ENCODE measurements around the gene SBNO1.
"Not testable (repeated sequence)": the region's sequence is repeated elsewhere in the genome, so short reads cannot be mapped to it uniquely, and the experiment has no call there.

SBNO1 gene

DNA sequence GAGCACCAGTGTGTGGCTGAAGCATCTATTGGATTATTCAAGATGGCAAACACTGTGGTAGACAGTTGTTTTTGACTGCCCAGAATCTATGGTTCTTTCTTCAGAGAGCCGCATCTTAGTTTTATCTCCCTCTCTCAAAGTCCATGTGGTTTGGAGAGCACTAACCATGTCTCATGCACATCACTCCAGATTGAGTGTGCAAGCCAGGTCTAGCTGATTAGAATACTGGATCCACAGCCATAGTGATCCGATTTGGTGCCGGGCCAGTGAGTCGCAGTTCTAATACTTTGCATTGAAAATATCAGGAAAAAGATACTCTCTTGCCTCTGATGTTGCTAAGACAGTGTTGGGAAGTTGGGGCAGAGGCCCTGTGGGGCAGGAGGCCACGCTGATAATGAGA, 4.6 kb upstream of the SBNO1 start:
- TF ChIP-seq, protein P1, sequence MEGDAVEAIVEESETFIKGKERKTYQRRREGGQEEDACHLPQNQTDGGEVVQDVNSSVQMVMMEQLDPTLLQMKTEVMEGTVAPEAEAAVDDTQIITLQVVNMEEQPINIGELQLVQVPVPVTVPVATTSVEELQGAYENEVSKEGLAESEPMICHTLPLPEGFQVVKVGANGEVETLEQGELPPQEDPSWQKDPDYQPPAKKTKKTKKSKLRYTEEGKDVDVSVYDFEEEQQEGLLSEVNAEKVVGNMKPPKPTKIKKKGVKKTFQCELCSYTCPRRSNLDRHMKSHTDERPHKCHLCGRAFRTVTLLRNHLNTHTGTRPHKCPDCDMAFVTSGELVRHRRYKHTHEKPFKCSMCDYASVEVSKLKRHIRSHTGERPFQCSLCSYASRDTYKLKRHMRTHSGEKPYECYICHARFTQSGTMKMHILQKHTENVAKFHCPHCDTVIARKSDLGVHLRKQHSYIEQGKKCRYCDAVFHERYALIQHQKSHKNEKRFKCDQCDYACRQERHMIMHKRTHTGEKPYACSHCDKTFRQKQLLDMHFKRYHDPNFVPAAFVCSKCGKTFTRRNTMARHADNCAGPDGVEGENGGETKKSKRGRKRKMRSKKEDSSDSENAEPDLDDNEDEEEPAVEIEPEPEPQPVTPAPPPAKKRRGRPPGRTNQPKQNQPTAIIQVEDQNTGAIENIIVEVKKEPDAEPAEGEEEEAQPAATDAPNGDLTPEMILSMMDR (conservative IDR thresholded peaks at IDR 0.05; ENCODE audit: low read depth, low read length): no peak
- DNase-seq (ENCODE audit: low read depth): no peak
- H3K4me3 ChIP-seq (ENCODE audit: low read length): no peak overlapping the region

GRCh38 chr12:123368431-123368830, 3.8 kb upstream of the SBNO1 start:
- not testable (repeated sequence) for DNase-seq (ENCODE audit: low read depth); H3K4me3 ChIP-seq (ENCODE audit: low read length)

DNA sequence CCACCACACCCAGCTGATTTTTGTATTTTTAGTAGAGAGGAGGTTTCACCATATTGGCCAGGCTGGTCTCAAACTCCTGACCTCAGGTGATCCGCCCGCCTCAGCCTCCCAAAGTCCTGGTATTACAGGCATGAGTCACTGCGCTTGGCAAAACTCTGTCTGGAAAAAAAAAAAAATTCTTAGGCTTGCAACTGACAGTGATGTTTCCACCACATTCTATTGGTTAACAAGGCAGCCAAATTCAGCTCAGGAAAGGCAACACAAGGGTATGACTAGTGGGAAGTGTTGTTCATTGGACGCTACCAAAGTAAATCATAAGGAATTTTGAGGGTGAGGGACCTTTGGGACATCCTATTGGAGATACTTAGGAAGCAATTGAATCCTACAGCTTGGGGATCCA, 2.9 kb upstream of the SBNO1 start:
- DNase-seq (ENCODE audit: low read depth): no peak
- H3K4me3 ChIP-seq (ENCODE audit: low read length): no peak overlapping the region
- TF ChIP-seq, protein P1 (conservative IDR thresholded peaks at IDR 0.05; ENCODE audit: low read depth, low read length): no peak

- DNase-seq (ENCODE audit: low read depth): peak; percentile 93
- peak overlapping the region; percentile 70 for H3K4me3 ChIP-seq (ENCODE audit: low read length)
- TF ChIP-seq, protein P1 (conservative IDR thresholded peaks at IDR 0.05; ENCODE audit: low read depth, low read length): peak; percentile 90
Observed at GRCh38 chr12:123365025-123365917, 624 bp upstream of the SBNO1 start.

DNA sequence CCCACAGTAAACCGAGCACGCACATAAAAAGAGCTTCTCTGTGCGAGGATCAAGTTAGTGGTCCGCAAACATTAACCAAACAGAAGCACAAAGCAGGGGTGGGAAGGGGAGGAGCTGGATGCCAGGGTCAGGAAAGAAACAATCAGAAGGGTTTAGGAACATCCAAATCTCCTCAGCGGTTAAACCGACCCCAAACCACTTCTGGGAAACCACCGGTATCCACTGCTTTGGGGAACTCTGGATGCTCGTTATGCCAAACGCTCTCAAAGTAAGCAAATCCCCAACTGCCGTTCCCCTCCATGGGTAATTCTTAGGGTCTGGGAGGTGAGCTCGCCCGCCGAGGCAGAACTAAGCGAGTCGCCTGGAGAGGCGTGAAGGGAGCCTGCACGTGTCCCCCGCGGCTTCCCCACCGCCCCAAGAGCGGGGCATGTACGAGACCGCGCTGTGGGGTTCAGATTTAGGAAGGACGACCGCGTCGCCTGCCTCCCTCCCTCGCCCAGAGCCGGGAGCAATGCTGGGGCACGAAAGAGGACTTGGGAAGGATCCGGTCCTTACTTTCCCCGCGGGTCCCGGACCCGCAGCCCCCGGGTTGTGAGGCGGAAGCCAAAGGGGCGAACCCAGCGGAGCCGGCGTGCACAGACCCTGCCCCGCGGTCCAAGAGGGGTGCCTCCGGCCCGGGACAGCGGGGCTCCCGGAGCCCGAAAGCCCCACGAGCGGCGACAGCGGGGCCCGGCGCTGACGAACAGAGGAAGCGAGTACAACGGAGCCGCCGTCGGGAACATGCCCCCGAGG, 711 bp downstream of the SBNO1 start:
- TF ChIP-seq, protein P1 (conservative IDR thresholded peaks at IDR 0.05; ENCODE audit: low read depth, low read length): no peak
- H3K4me3 ChIP-seq (ENCODE audit: low read length): peak overlapping the region; percentile 93
- no peak for DNase-seq (ENCODE audit: low read depth)

DNA sequence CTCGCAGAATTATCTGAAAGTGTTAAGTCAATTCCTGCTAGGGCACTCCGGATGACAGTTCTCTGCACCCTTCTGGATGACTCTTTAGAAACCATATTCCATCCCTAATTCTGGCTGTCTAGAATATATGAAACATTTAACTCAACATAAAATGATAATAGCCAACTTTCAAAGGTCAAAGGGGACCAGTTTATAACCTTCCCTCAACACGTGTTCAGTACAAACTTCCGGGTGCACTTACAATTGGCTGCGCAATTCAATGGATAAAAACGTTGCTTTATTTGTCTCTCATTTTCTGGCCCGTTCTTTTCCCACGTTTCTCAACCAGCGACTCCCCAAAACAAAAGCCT, 1.3 kb downstream of the SBNO1 start:
- peak overlapping the region; percentile 93 for H3K4me3 ChIP-seq (ENCODE audit: low read length)
- TF ChIP-seq, protein P1 (conservative IDR thresholded peaks at IDR 0.05; ENCODE audit: low read depth, low read length): no peak
- DNase-seq (ENCODE audit: low read depth): no peak

- TF ChIP-seq, protein P1 (conservative IDR thresholded peaks at IDR 0.05; ENCODE audit: low read depth, low read length): no peak
- H3K4me3 ChIP-seq (ENCODE audit: low read length): no peak overlapping the region
- no peak for DNase-seq (ENCODE audit: low read depth)
Observed at GRCh38 chr12:123358035-123358434, 6.6 kb downstream of the SBNO1 start.

Measured in retinal pigment epithelial cell (primary cell).